Measurements from ENCODE around the gene ISL2.

GRCh38 chr15:76360416-76360815, 23.8 kb downstream of the ISL2 start:
- TF ChIP-seq CTCF (IDR thresholded peaks at IDR 0.05) (no peak), TCF7L2 (IDR thresholded peaks at IDR 0.05; ENCODE audit: low read depth, low read length) (no peak)

Data from Panc1 (cell line).